Esophagus muscularis mucosa (tissue), 4 donors: ENCODE results near the gene UBE2Z.

Experiments
- EP300 ChIP-seq: sonication (generic); formaldehyde crosslinking; IDR thresholded peaks from one replicate; pipeline ENCODE4 v1.6.1; 2017; ENCODE audit warnings: antibody characterized with exemption
- POLR2A ChIP-seq: fragments of 450-650 bp; IDR thresholded peaks from one replicate; pipeline ENCODE4 v1.6.1; 2017; ENCODE audit warnings: antibody characterized with exemption, moderate library complexity, mild to moderate bottlenecking, low read depth
- POLR2AphosphoS5 ChIP-seq, 2 donors: sonication (generic); formaldehyde crosslinking; IDR thresholded peaks; one replicate each; pipeline ENCODE4 v1.6.1; 2017; ENCODE audit warnings: antibody characterized with exemption in 2 of 2
- TF ChIP-seq, protein P1 (sequence below), 3 experiments: fragments of 200-600 bp in 2 of 3; fragments of 450-650 bp in 1 of 3; sonication (generic) in 2 of 3; IDR thresholded peaks; one replicate each; pipeline ENCODE4 v1.5.1; 2017 to 2019; ENCODE audit warnings: antibody characterized with exemption in 3 of 3, mild to moderate bottlenecking in 2 of 3, moderate library complexity in 1 of 3

DNA sequence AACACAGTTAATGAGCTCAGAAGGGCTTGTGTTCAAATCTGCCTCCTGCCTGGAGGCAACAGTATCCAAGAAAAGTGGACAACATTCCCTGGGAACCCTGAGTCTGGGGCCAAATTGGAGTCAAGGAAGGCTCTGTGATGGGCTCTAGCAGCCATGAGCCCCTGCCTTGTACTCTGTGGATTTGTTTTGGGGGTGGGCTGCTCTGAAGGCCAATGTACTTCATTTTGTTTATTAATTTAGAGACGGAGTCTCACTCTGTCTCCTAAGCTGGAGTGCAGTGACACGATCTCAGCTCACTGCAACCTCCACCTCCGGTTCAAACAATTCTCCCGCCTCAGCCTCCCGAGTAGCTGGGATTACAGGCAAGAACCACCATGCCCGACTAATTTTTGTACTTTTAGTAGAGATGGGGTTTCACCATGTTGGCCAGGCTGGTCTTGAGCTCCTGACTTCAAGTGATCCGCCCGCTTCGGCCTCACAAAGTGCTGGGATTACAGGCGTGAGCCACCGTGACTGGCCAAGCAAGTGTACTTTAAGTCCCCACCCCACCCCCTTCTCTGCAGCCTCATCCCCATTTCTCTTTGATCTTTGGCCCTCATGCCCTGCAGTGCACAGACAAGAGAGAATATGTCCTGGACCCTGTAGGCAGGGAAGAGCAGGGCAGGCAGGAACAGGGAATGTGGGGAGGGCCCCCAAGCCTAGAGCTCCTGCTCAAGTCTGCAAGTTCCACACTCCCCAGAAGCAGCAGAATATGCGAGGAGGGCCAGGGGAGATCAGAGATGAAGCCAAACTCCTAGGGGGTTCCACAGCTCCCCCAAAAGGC, 62.9 kb downstream of the UBE2Z start:
- TF ChIP-seq EP300 (no peak), POLR2A (no peak), POLR2AphosphoS5 (IDR thresholded peaks at IDR 0.05) (no peak)
- TF ChIP-seq, protein P1, sequence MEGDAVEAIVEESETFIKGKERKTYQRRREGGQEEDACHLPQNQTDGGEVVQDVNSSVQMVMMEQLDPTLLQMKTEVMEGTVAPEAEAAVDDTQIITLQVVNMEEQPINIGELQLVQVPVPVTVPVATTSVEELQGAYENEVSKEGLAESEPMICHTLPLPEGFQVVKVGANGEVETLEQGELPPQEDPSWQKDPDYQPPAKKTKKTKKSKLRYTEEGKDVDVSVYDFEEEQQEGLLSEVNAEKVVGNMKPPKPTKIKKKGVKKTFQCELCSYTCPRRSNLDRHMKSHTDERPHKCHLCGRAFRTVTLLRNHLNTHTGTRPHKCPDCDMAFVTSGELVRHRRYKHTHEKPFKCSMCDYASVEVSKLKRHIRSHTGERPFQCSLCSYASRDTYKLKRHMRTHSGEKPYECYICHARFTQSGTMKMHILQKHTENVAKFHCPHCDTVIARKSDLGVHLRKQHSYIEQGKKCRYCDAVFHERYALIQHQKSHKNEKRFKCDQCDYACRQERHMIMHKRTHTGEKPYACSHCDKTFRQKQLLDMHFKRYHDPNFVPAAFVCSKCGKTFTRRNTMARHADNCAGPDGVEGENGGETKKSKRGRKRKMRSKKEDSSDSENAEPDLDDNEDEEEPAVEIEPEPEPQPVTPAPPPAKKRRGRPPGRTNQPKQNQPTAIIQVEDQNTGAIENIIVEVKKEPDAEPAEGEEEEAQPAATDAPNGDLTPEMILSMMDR (IDR thresholded peaks at IDR 0.05), result no peak
